ENCODE measurements around the gene MON1A.
"Not testable (repeated sequence)": the region's sequence is repeated elsewhere in the genome, so short reads cannot be mapped to it uniquely, and the experiment has no call there.

MON1A gene

DNA sequence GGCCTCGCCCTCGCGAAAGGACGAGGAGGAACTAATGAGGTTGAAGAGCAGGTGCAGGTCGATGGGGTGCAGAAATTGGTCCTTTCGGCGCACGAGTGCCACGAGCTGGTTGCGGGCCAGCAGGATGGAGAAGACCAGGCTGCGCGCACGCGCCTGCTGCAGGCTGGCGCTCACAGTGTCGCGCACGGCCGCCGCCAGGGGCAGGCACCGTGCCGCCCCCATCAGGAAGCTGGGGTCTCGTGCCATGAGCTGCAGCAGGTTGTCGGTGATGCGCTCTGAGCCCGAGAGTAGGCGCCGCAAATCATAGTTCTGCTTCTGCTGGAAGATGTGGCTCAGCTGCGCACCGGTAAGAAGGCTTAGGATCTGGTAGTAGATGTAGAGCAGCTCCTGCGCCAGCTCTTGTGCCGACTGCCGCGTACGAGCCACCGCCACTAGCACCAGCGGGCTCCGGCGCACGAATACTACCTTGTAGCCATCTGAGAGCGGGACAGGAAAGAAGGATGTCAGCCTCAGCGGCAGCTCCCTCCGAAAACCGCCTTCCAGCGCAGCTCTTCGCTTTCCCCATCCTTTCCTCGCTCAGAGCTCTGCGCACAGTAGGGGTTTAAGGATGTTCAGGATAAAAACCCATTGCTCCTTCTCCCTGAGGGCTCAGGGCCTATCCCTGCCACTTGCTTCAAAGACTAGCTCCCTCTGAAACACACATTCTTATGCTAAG, 19.0 kb downstream of the MON1A start:
- no peaks in the 10 kb centered on the region for H3K9me3 ChIP-seq (ENCODE audit: control insufficient read depth, insufficient read depth, low read length)
- H3K4me1 ChIP-seq (ENCODE audit: insufficient read depth, low read length), result peaks cover 13% of the 10 kb centered on the region
- H3K9ac ChIP-seq (ENCODE audit: low read depth, low read length), result peak overlapping the region; percentile 31; the same call in 1 of the 2 replicates
- H3K36me3 ChIP-seq (ENCODE audit: insufficient read depth, low read length), result no peaks in the 10 kb centered on the region

DNA sequence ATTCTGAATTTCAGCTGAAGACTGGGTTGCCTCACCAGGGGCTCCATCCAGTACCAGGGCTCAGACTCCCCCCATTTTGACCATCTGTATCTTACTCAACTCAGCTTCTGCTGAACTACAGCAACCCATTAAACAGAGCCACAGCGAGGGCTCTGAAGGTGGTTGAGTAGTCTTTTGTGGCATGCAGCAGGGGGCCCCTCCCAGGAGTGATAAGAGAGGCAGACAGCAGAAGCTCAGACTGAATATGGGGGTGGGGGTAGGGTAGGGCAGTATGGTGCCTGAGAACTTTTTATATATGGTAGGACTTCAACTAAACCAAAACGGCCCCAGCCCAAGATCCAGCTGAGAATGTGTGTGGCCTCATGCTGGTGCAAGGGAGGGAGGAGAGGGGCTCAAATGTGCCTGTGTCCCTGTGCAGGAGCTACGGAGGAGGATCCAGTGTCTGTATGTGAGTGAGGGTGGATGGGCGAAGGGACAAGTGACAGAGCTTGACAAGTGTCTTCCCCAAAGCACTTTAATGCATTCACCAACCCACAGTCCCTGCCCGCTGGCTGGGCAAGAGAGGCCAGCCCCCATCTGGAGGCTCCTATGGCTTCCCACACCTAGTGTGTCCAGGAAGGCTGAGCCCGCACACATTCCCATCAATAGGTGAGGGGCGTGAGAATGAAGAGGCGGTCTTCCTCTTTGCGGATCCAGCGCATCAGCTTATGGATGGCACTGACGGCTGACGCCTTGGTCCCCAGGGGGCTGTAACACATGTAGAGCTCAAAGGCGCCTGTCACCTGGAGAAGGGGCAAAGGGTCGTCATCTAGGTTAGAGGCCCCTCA, 21.0 kb downstream of the MON1A start:
- no peaks in the 10 kb centered on the region for H3K36me3 ChIP-seq (ENCODE audit: insufficient read depth, low read length)

DNA sequence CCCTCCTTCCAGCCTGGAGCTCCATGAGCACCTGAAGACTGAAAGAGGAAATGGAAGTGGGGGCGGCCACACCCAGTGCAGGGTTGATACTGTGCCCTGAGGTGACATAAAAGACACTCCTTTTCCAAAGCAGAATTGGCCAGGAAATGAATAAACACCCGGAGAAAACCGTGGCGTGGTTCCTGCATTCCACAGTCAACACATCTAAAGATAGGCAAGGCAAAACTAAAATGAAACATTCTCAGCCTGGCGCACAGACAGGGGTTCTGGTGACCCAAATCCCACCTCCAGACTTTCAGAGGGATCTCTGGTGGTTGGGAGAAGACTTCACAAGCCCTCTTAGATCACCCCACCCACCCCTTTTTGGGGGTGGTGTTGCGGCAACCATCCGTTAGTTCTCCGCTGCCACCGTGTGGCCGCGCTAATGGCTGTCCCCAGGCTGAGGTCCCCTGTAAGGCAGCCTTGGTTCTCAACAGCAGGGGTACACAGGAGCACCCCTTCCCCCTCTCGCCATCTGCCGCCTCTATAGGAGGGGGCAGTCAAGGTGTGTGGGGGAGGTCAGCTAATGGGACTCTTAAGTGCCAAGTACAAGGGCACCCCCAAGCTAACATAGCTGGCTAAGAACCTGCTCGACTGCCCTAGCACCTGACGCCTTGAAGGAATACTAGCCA, 23.4 kb downstream of the MON1A start:
- Histone ChIP-seq H3K4me1 (ENCODE audit: insufficient read depth, low read length) (peaks cover 16% of the 10 kb centered on the region), H3K9me3 (ENCODE audit: control insufficient read depth, insufficient read depth, low read length) (no peaks in the 10 kb centered on the region), H3K9ac (ENCODE audit: low read depth, low read length) (peak overlapping the region; percentile 23; the same call in 1 of the 2 replicates), H3K36me3 (ENCODE audit: insufficient read depth, low read length) (no peaks in the 10 kb centered on the region)

More for the DNA sequence above, 21.0 kb downstream of the MON1A start:
- no peak overlapping the region for H3K9ac ChIP-seq (ENCODE audit: low read depth, low read length)
- no peaks in the 10 kb centered on the region for H3K9me3 ChIP-seq (ENCODE audit: control insufficient read depth, insufficient read depth, low read length)
- H3K4me1 ChIP-seq (ENCODE audit: insufficient read depth, low read length), result peaks cover 16% of the 10 kb centered on the region

DNA sequence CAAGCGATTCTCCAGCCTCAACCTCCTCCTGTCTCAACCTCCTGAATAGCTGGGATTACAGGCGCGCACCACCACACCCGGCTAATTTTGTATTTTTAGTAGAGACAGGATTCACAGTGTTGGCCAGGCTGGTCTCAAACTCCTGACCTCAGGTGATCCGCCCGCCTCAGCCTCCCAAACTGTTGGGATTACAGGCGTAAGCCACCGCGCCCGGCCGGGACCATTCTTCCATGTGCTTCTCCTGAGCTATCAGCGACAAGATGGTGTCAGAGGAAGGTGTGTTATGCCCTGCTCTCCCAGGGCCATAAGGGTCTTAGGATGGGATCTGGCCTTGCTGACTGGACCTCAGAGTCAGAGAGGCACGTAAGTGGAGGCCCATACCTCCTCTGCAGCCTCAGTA, 25.2 kb downstream of the MON1A start:
- not testable (repeated sequence) for H3K9ac ChIP-seq (ENCODE audit: low read depth, low read length); H3K36me3 ChIP-seq (ENCODE audit: insufficient read depth, low read length); H3K9me3 ChIP-seq (ENCODE audit: control insufficient read depth, insufficient read depth, low read length)
- peaks cover 17% of the 10 kb centered on the region for H3K4me1 ChIP-seq (ENCODE audit: insufficient read depth, low read length)

DNA sequence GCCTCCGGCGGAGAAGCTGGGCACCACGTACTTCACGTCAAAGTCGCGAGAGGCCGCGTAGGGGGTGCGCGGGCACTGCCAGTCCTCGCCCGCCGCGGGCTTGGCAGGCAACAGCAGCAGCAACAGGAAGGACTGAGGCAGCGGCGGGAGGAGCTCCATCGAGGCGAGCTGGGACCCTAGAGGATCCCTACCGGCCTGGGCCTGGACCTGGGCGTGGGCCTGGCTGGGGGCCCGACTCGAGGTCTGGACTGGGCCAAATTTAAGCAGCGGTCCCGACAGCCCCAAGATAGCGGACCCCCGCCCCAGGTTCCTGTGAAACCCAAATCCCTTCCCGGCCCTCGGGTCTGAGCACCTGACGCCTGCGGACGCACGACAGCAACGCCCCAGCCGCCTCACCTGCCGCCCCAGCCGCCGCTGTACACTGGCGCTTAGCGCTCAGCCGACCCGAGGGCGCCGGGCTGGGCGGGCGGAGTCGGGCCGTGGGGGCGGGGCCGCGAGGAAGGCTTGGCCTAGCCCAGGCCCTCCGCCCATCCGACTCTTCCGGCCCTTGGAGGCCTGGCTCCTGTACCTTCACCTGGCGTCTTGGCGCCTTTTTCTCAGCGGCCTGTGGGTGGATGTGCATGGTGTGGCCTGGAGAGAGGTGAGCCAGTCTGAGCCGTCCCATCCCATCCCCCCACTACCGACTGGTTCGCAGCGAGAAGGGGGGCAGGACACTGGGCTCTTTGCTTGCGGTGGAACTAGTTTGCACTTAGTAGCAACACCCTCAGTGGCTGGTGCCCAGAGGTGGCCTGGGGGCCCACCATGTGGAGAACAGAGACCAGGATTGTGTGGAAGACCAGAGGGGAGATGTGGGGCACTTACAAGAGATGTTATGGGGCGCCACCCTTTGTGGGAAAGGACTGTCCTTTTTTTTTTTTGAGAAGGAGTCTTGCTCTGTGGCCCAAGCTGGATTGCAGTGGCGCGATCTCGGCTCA, 25.9 kb downstream of the MON1A start, which contains the start of gene MST1R:
Gene MST1R (minus strand): TSS at position 423 of the 974 bp plus-strand sequence. CDS start 264 bp downstream, at position 159.
- H3K9ac ChIP-seq (ENCODE audit: low read depth, low read length), result peak within 1 kb of the TSS; percentile 43
- no peaks in the 10 kb centered on the region for H3K9me3 ChIP-seq (ENCODE audit: control insufficient read depth, insufficient read depth, low read length)
- no peaks in the 10 kb centered on the region for H3K36me3 ChIP-seq (ENCODE audit: insufficient read depth, low read length)
- H3K4me1 ChIP-seq (ENCODE audit: insufficient read depth, low read length), result peaks cover 17% of the 10 kb centered on the region

DNA sequence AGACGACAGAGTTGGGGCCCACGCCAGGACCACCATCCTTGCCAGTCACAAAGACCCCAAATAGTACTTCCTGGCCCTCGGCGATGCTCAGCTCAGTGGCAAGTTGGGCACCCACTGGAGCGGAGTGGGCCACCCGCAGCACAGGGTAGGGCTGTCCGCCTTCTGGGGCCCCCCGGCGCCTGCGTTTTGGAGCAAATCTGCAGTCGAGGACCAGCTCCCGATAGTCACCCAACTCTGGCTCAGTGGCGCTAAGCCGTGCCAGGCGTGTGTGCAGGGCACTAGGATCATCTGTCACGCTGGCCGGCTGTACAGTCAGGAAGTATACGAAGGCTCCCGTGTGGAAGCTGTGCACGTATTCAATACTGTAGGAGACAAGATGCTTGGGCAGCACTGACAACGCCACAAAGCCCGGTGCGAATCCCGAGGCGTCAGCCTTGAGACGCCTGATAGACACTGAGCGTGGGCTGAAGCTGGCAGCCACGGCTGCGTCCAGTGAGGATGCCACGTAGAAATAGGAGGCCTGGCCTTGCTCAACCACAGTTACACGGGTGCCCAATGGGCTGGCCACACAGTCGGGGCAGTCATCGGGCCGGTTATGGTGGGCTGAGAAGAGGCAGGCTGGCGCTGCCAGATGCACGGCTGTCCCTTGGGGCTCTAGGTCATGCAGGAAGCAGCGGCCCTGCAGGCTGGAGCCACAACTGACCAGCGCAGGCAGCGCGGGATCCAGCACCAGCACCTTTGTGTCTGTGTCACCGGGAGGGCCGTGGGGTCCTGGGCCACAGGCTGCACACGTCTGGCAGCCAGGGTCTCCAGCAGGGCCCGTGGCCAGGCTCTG, 26.9 kb downstream of the MON1A start:
- H3K36me3 ChIP-seq (ENCODE audit: insufficient read depth, low read length), result no peaks in the 10 kb centered on the region
- no peaks in the 10 kb centered on the region for H3K9me3 ChIP-seq (ENCODE audit: control insufficient read depth, insufficient read depth, low read length)
- H3K9ac ChIP-seq (ENCODE audit: low read depth, low read length), result no peak overlapping the region
- H3K4me1 ChIP-seq (ENCODE audit: insufficient read depth, low read length), result peaks cover 17% of the 10 kb centered on the region

DNA sequence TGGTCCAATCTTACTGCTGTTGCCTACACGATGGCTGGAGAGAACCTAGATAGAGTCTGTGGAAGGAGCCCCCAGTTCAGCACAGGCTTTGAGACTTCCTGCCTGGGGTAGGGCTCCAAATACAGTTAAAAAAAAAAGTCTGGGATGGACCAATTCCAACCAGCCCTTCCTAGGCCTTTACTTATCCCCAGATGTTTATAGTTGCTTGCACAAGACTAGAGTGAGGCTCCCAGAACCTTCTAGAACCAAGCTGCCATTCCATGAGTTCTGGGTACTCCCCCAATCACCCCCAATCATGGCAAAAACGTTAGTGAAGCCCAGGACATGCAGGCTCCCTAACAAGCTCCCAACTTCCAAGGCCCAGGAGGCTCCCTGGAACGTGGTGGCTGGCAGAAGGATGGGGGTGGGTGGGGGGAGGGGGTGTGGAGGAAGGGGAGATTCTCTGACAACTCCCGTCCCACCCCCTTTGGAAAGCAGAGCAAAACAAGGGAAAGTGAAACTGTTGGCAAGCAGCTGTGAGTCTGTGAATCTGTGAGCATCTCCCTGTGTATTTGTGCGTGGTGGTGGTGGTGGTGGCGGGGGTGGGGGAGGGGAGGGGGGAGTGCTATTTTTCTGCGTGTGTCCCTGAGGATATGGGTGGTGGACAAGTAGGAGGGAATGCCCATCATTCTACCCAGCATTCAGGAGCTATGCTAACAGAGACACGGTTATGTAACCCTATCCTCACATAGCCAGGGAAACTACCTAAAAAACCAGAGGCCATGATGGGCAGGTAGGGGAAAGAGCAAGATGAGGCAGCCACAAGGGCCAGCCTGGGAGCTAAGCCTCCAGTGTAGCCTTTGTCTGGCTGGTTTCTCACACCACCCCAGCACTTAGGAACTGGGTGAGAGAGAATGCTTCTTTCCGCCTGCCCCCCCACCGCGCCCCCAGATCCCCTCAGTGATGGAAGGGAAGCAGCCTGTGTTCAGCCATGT, 28.0 kb downstream of the MON1A start:
- Histone ChIP-seq H3K9ac (ENCODE audit: low read depth, low read length) (no peak overlapping the region), H3K36me3 (ENCODE audit: insufficient read depth, low read length) (no peaks in the 10 kb centered on the region), H3K9me3 (ENCODE audit: control insufficient read depth, insufficient read depth, low read length) (no peaks in the 10 kb centered on the region), H3K4me1 (ENCODE audit: insufficient read depth, low read length) (peaks cover 17% of the 10 kb centered on the region)

DNA sequence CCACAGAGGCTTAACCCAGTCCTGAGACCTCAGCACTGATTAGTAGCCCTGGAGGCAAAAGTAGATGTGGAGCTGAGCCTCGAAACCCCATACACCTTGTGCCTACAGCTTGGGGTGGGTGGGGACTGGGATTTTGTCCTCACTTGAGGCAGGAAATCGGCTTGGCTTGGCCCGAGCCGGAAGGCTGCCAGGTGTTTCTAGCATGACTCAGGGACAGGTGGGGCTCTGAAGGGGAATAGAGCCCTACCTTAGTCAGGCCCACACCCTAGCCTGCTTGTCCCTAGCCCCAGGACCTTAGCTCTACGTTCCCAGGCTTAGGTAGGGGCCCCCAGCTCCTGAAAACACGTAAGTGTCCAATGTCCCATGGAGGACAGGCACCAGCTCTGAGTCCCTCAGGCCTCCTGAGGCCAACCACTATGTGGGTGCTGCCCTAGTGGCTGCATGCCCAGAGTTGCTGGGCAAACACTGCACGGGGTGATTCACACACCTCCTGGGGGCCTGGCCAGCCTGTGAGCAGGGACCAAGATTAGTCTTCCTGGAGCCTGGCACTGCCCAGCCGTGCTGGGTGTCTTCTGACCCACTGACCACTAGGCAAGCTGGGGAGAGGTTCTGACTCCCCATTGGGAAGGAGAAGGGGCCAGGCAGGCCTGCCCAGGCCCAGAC, 29.0 kb downstream of the MON1A start:
- Histone ChIP-seq H3K9ac (ENCODE audit: low read depth, low read length) (no peak overlapping the region), H3K36me3 (ENCODE audit: insufficient read depth, low read length) (no peaks in the 10 kb centered on the region), H3K4me1 (ENCODE audit: insufficient read depth, low read length) (peaks cover 11% of the 10 kb centered on the region), H3K9me3 (ENCODE audit: control insufficient read depth, insufficient read depth, low read length) (no peaks in the 10 kb centered on the region)

DNA sequence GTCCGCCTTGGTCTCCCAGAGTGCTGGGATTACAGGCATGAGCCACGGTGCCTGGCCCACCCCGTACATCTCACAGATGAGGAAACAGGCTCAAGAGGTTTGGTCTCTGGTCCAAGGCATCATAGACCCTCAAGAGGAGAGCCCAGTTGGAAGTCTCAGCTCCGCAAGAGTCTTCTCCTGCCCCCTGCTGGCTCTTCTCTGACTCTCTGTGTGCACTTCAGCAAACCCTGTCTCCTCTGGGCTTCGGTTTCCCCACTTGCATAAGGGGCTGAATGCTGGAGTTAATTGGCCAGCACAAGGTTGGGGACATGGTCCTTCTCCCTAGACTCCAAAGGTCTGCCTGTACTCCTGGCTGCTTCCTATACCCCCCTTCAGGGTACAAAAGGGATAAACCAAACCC, 29.8 kb downstream of the MON1A start:
- Histone ChIP-seq H3K9me3 (ENCODE audit: control insufficient read depth, insufficient read depth, low read length) (no peaks in the 10 kb centered on the region), H3K9ac (ENCODE audit: low read depth, low read length) (no peak overlapping the region), H3K36me3 (ENCODE audit: insufficient read depth, low read length) (no peaks in the 10 kb centered on the region), H3K4me1 (ENCODE audit: insufficient read depth, low read length) (peaks cover 10% of the 10 kb centered on the region; the same call in 1 of the 2 replicates)

DNA sequence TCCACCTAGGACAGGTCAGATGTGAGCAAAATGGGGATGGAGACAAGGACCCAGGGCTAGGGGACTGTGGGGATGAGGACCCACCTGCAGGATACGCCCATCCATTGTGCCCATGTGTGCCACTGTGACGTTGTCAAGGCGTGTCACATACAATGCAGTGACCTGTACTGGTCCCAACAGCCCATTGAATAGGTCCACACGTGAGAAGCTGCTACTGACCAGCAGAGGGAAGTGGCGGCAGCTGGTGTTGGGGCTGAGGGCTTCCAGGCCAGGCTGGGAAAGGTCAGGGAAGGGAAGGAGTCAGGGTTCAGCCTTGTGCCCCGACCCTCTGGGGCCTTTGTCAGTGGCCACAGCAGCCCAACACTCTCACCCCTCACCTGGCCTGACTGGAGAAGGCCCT, 30.6 kb downstream of the MON1A start:
- H3K9ac ChIP-seq (ENCODE audit: low read depth, low read length), result no peak overlapping the region
- H3K4me1 ChIP-seq (ENCODE audit: insufficient read depth, low read length), result peaks cover 8% of the 10 kb centered on the region; the same call in 1 of the 2 replicates
- no peaks in the 10 kb centered on the region for H3K9me3 ChIP-seq (ENCODE audit: control insufficient read depth, insufficient read depth, low read length)
- H3K36me3 ChIP-seq (ENCODE audit: insufficient read depth, low read length), result no peaks in the 10 kb centered on the region

DNA sequence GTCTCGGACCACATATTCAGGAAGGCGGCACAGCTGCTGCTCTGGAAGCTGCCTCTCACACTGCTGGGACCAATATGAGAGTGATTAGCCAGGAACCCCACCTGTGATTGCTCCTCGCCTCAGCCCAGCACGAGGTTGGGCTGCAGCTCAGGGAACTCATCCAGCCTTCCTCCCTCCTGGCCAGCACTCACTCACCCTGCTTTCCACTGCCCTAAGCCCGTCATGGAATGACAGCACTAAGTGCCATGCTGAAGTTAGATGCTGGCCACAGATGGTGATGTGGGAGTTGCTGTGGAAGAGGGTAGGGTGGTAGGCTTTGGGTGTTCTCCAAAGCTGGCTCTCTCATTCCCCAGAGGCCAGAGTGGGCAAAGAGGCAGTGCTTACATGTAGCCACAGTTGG, 33.3 kb downstream of the MON1A start:
- Histone ChIP-seq H3K9me3 (ENCODE audit: control insufficient read depth, insufficient read depth, low read length) (no peaks in the 10 kb centered on the region), H3K36me3 (ENCODE audit: insufficient read depth, low read length) (no peaks in the 10 kb centered on the region), H3K4me1 (ENCODE audit: insufficient read depth, low read length) (peaks cover 7% of the 10 kb centered on the region; the same call in 1 of the 2 replicates), H3K9ac (ENCODE audit: low read depth, low read length) (no peak overlapping the region)

DNA sequence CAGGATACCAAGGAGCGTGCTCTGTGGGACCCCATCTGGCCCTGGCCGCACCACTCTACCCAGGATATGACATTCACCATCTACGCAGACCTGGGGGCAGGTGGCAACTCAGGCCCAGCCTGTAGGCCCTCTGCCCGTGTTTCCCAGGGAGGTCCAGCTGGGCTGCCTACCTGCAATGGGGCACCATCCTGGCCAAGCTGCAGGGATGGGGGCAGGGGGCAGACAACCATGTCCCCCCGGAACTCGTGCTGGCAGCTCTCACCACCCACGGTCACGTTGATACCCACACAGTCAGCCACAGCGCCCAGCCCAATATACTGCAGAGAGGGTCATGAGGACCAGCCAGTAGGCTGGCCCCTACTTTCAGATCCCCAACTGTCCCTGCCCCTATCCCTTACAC, 33.8 kb downstream of the MON1A start:
- no peaks in the 10 kb centered on the region for H3K36me3 ChIP-seq (ENCODE audit: insufficient read depth, low read length)
- no peaks in the 10 kb centered on the region for H3K9me3 ChIP-seq (ENCODE audit: control insufficient read depth, insufficient read depth, low read length)
- H3K4me1 ChIP-seq (ENCODE audit: insufficient read depth, low read length), result peaks cover 7% of the 10 kb centered on the region; the same call in 1 of the 2 replicates
- no peak overlapping the region for H3K9ac ChIP-seq (ENCODE audit: low read depth, low read length)

All from ES-I3 (cell line).